Stimulated activated CD4-positive, alpha-beta T cell treated with anti-CD3 and anti-CD28 coated beads, TNF-alpha, amount 100 ng/mL, for 4 hours (primary cell): ENCODE results near the gene NR0B1.

Experiments used
- DNase-seq, 3 experiments: peaks; one replicate each; pipeline ENCODE4 v3.0.0-alpha.2; 2020; ENCODE audit warnings: low read depth in 3 of 3

Gene NR0B1, protein sequence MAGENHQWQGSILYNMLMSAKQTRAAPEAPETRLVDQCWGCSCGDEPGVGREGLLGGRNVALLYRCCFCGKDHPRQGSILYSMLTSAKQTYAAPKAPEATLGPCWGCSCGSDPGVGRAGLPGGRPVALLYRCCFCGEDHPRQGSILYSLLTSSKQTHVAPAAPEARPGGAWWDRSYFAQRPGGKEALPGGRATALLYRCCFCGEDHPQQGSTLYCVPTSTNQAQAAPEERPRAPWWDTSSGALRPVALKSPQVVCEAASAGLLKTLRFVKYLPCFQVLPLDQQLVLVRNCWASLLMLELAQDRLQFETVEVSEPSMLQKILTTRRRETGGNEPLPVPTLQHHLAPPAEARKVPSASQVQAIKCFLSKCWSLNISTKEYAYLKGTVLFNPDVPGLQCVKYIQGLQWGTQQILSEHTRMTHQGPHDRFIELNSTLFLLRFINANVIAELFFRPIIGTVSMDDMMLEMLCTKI

DNA sequence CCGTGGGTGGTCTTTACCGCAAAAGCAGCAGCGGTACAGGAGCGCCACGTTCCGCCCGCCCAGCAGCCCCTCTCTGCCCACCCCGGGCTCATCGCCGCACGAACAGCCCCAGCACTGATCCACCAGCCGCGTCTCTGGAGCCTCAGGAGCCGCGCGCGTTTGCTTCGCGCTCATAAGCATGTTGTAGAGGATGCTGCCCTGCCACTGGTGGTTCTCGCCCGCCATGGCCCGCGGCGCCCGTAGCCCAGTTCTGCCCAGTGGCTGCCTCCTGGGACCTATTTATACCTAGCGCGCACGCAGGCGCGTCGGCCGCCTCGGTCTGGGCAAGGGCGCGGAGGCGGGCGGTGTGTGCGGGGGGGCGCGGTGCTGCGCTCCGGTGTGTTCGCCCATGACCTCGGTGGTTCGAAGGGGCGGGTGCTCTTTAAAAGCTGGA, at the start of gene NR0B1:
TSS of gene NR0B1 (minus strand) at position 252 of the 433 bp plus-strand sequence. CDS start at position 225, 27 bp downstream.
- no peak for DNase-seq

- no peak for DNase-seq
Measured at GRCh38 chrX:30349946-30350345, 40.8 kb upstream of the NR0B1 start.

DNA sequence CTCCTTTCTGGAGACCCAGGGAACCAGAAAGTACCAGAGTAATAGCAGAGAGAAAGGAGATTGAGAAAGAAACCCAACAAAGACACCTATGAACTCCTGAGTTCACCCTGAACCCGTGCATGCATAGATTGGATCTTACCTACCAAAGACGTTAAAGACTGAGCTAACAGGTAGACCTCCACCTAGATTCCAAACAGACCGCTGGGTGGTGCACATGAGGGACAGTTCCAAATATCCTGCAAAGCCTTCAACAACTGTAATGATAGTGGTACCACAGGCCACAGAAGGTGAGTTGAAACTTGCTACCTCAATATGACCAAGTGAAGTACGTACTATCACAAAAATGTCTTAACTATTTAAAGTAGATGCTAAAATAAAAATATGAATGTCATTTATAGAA, 34.0 kb upstream of the NR0B1 start:
- DNase-seq = no peak

DNA sequence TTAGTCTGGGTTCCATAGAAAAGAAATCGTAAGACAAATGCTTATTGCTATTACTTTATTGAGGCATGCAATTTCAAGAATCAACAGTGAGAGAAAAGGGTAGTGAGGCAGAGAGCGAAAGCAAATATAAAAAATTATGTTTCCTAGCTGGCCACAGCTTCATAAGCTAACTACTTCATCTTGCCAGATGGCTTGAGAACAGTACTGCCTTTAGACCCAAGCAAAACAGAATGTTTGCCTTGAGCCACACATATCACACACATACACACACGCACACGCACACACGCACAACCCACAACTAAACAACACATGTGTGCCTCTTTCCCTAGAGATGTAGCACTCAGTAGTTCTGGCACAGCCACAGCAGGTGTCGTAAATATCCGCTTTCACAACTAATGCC, 31.6 kb upstream of the NR0B1 start:
- DNase-seq = no peak

- no peak for DNase-seq
Measured at GRCh38 chrX:30327762-30328161, 18.6 kb upstream of the NR0B1 start.

GRCh38 chrX:30317308-30317707, 8.1 kb upstream of the NR0B1 start:
- DNase-seq = no peak

DNA sequence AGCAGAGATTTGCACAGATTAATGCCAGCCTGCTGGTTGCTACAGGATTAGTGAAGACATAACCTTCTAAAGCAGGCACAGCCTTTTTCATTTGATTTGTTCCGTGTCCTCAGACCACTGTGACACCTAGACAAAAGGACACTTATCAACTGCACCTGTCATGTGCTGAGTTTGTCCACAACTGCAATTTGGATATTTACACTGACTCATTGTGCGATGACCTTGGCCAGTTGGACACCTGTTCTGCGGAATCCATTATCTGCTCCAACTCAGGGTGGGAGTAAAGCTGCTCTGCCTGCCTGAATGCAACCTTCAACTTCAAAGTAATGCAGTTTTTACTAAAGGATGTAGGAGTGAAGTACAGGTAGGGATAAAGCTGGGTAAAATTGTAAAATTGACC, 4.1 kb upstream of the NR0B1 start:
- no peak for DNase-seq

GRCh38 chrX:30312858-30313257, 3.7 kb upstream of the NR0B1 start:
- DNase-seq = no peak

DNA sequence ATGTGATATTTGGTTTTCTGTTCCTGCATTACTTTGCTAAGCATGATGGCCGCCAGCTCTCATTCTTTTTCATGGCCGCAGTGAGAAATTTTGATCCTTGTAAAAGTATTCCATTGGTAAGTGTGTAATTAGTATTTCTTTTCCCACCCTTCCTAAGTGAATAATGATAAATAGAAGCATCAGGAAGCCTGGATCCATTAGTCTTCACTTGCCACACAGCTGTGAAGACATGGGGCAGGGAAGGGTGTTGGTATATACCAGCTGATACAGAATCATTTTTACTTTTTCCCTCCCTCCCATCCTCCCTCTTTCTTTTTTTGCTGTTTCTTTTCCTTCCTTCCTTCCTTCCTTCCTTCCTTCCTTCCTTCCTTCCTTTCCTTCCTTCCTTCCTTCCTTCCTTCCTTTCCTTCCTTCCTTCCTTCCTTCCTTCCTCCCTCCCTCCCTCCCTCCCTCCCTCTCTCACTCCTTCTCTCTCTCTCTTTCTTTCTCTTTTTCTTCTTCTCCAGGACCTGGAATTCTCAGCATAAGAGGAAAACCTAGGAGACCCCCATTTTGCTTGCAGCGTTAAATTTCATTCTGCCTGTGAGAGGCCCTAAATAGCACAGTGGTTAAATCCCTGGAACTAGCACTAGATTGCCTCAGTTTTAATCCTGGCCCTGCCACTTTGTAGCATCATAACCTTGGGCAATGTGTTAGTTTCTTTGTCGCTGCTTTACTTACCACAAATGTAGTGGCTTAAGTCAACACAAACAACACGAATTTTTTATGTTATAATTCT, 1.4 kb upstream of the NR0B1 start:
- no peak for DNase-seq

DNA sequence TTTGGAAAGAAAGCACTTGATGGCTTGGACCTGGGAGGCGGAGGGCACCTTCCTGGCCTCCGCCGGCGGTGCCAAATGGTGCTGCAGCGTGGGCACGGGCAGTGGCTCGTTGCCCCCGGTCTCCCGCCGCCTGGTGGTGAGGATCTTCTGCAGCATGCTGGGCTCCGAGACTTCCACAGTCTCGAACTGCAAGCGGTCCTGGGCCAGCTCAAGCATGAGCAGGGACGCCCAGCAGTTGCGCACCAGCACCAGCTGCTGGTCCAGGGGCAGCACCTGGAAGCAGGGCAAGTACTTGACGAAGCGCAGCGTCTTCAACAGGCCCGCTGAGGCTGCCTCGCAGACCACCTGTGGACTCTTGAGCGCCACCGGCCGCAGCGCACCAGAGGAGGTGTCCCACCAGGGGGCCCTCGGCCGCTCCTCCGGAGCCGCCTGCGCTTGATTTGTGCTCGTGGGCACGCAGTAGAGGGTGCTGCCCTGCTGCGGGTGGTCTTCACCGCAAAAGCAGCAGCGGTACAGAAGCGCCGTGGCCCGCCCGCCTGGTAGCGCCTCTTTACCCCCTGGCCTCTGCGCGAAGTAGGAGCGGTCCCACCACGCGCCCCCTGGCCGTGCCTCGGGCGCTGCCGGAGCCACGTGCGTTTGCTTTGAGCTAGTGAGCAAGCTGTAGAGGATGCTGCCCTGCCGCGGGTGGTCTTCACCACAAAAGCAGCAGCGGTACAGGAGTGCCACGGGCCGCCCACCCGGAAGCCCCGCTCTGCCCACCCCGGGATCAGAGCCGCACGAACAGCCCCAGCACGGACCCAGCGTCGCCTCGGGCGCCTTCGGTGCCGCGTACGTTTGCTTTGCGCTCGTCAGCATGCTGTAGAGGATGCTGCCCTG, 689 bp downstream of the NR0B1 start:
- no peak for DNase-seq

- DNase-seq = no peak
Measured at GRCh38 chrX:30307466-30307865, 1.7 kb downstream of the NR0B1 start.

DNA sequence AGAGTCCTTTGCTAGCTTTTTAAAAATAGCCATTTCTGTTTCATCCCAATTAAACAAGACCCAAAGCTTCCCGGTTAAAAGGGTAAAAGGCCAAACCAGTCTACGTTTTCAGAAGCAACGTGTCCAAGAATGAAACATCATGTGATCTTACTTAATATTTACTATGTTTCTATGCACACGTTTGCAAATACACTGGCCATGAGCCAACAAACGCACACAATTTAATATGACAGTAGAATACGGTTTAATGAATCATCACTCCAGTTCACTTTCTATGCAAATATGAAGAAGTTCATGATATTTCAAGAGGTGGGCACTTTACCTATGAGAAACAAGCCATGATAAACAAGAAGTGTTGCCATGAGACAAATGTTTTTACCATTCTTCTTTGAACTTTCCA, 4.3 kb downstream of the NR0B1 start:
- no peak for DNase-seq

DNA sequence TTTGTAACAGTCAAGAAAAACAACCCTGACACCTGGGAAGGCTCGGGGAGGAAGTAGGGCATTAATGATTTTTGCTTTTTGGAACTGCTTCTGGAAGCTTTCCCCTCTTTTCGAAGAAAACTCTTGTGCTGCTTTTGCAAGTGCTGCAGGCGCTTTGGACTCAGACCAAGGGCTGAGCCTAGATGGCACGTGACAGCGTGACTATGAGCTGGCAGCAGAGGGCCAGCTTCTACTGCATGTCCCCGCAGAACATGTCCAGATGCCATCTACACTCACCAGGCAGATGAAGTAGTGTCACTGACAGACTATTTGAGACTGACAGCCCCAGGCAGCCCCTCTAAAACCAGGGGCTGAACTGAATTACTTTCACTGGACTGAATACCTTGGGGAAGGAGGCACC, 6.2 kb downstream of the NR0B1 start:
- DNase-seq = no peak

DNA sequence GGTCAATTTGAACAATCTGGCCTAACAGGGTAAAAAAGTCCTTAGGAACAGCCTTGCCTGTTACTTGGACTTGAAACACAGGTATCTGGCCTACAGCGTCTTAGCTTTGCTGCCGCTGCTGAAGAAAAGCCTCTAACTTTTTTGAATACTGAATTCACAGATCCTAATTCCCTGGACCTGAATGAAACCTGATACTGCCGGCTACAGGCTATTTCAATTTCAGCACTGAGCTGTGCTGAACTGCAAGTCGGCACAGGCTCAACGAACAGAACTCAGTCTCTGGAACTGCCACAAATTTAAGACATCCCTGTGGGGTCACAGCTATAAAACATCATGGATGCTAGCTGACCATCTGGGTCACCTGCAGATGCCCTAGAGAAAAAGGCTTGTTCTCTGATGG, 7.2 kb downstream of the NR0B1 start:
- DNase-seq = no peak

GRCh38 chrX:30301208-30301607, 8.0 kb downstream of the NR0B1 start:
- no peak for DNase-seq

- no peak for DNase-seq
Measured at GRCh38 chrX:30296408-30297254, 12.6 kb downstream of the NR0B1 start.

DNA sequence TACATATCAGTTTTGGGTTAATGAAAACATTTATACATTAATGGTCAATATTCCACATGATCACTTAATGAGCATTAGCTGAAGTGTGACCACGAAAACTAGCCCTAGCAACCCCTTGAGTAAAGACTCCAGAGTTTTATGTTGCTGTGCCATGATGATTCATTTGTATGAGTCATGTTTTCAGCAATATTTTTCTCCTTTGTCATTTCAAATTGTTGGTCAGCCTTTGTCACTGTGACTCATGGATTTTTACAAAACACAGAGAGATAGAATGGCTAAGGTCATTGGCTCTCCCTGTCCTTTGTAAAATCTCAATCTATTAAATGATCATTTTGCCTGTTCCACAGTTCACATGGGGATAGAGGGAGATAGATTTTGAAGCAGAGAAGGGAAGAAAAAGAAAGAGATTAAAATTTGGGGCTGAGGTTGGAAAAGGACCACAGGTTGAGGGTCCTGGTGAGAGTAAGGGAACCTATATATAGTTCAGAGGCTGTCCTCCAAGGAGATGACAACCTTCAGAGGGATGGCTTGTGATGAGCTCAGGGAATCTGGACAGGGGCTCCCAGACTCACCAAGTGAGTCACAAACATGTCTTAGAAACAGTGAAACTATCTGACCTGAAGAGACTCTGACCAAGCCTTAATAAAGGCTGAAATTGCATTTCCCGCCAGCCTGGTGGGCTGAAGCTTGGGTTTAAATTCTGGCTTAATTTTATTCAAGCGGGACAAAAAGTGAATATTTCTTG, 25.6 kb downstream of the NR0B1 start:
- DNase-seq = no peak

DNA sequence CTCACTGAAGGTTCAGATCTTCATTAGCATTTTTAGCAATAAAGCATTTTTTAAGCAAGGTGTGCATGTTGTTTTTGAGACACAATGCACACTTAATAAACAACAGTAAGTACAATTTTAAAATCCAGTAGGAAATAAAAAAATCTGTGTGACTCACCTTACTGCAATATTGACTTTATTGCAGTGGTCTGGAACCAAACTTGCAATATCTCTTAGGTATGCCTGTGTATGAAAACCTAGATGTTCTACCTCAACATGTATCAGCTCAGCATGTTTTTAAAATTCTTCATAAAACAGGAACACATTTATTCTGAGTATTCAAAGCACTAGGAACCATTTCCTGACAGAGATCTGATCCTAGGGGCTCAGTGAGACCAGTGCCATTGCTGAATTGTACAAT, 26.7 kb downstream of the NR0B1 start:
- no peak for DNase-seq

DNA sequence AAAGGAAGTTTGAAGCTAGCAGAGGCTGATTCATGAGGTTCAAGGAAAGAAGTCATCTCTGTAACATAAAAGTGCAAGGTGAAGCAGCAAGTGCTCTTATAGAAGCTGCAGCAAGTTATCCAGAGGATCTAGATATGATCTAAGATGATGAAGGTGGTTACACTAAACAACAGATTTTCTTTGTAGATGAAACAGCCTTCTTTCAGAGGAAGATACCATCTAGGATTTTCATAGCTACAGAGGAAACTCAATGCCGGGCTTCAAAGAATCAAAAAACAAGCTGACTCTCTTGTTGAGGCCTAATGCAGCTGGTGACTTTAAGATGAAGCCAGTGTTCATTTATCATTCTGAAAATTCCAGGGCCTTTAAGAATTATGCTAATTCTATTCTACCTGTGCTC, 28.8 kb downstream of the NR0B1 start:
- DNase-seq = no peak

DNA sequence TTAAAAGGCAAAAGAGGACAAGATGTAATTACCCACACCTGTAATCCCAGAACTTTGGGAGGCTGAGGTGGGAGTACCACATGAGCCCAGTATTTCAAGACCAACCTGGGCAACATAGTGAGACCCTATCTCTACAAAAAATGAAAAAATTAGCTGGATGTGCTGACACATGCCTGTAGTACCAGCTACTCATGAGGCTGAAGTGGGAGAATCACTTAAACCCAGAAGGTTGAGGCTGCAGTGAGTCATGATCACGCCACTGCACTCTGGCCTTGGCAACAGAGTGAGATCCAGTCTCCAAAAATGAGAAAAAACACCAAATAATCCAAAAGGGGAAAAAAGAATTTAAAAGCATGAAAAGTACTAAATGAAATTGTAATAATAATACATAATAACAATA, 30.8 kb downstream of the NR0B1 start:
- no peak for DNase-seq
